NCI-H510A (cell line): ENCODE data around the gene TRAM2.

Experiments used
- DNase-seq: peaks from one replicate; lab custom pipeline; 2025; lab: John Stamatoyannopoulos, UW

TRAM2 gene

DNA sequence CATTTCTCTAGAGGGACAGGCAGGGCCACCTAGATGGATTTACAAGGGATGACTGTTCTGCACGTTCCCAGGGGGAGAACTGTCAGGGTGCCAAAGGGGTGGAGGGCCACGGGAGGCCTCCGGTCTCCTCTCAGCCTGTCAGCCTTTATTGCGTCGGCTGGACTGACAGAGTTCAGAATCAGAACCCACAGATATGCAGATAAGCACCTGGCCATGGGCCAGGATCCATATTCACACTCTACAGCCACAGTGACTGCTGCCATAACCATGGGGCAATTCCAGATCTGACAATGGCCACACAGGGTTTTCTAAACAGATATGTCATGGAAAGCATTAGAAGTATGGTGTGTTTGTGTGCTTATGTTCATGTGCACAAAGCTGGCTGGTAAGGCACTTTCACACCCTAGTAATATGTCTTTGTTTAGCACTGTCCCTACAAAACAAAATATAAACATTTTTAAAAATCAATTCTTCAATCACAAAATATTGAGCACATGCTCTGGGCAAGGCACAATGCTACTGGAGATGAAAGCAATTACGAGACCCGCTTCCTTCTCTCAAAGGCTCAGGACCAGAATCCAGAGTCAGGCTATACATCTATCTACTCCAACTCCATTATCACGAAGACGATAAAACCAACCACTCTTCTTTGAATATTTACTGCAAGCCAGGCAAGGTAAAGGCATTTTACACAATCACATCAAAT, 29.1 kb downstream of the TRAM2 start:
- no peak for DNase-seq

DNA sequence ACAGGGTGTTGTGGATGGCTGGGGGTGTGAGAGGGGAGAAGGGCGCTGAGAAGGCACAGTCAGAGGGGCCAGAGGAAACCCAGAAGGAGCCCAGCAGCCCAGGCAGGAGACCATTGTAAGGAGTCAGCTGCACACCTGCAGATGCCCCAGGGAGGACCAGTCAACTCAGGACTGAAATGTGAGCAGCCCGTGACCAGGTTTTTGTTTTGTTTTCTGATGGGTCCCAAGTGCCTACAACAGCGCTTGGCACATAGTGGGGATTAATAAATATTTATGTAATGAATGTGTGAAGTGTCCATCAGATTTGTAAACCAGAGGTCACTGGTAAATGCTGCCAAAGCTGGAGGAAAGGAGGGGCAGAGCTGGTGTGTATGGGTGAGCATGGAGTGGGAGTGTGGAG, 30.2 kb downstream of the TRAM2 start:
- no peak for DNase-seq

DNA sequence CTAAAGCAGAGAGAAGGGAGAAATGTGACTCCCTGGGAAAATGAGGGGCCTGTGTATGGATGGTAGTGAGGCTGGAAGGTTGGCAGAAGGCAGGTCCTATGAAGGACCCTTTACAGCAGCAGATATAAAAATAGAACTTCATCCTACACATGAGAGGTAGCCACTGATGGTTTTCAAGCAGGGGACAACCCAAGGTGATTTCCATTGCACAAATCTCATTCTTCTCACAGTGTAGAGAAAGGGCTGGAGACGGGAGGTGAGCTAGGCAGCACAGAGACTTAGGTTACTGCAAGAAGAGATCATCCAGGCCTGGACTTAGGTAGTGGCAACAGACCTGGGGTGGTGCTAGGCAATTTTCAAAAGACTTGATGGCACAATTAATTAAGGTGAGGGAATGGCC, 30.7 kb downstream of the TRAM2 start:
- DNase-seq: no peak

DNA sequence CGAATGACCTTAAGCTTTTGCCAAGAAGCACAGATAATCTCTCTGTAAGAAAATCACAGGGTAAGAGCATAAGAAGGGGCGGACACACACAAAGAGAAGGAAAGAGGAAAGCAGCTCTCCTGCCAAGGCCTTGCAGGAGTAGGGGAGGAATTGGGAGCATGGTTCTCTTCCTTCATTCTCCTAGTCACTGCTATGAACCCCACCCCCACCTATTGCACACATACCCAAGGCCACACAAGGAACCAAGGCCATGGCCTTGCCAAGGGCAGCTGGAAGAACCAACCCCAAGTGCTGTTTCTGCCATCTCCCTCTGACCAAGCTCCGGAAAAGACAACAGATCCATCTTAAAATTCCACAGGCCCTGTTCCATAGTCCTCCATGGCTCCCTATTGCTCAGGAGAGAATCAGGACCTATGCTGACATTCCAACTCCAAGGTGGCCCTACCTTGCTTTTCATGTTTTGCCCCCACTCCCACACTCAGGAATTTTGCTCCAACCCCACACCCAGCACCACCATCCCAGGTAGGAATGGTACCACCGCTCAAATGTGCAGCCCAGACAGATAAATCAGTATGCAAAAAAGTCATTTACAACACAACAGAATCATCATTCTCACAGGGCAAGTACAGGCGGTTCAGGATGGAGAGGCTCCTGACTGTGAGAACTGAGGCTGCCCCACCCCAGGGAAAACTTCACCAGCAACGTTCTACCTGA, 31.3 kb downstream of the TRAM2 start:
- no peak for DNase-seq

DNA sequence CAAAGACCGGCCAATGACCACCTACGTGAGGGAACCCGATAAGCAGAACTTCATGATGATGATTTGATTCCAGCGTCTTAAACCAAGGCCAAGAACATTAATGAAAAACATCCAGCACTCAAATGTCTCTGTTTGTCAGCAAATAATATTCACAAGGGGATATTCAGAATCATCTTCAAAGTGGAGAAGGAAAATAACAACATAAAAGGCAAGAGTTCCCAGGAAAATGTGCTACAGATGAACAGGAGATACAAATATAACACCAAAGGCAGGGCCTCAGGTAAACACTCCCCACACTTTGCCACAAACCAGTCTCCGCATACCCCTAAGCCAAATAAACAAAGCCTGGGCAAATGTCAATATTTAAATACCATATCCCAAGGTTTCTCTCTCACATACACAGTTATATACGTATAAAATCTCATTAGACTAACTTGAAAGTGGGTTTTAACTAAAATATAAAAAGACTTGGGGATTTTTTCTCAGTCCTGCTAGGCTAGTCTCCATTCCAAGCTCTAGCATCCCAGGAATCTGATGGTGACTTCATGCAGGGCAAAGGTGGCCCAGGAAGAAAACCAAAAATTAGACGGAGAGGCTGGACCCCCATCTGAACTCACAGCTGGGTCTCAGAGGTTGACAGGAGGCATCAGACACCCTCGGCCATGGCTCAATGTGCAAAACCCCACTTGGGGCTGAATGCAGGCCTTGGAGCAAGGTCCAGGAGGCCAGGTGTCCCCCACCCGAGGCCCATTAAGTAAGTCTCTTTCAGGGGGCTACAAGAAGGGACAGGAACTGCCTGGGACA, 32.1 kb downstream of the TRAM2 start:
- DNase-seq: no peak

DNA sequence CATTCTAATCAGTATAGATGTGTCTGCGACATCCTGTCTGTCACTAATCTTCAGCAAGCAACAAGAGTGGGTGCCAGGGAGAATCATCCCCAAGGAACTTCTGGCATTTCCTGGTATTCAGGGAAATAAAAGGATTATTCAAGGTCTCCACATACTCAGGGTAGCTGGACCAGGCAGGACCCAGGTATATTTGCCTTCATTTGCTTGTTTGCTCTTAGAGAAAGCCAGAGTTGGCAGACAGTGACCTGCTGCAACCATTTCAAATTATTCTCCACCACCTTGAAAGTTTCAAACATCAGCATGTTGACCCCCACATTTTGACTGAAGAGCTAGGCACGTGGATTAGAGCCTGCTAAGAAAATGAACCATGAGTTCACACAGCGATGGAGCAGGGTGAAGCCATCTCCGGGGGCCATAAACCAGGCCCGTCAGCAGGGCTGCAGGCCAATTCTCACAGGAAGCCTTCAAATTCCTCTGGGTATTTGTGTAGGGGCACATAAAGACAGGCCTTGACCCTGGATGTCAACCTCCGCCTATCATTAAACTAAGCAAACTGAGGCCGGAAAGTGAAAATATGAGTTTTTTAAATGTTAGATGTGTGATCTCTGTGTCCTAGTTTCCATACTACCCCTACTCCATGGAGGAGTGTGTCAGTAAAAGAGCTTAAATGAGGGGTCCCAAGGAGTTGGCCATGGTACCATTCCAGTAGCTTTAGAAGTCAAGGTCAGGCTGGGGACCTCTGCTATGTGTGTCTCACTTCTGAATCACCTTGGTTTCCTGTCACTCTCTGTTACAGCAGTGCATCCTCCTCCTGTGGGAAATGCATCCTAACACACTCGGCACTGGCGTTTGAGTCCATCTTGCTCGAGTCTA, 32.9 kb downstream of the TRAM2 start:
- DNase-seq: no peak

DNA sequence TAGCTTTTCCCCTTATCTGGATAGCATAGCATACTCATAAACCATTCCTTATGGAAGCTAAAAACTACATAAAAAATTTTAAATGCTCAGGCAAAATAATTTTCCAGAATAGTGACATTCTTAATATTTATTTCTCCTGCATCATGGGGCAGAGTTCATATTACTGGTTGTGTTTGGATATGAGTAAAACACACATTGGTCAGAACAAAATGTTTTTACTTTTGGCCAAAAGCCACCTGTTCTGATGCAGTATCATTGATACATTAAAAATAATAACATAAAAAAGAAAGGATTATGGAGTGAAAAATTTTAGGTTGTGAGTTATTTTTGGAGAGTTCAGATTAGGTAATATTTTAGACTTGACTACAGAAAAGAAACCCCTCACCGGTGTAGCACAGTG, 33.6 kb downstream of the TRAM2 start:
- DNase-seq: no peak

DNA sequence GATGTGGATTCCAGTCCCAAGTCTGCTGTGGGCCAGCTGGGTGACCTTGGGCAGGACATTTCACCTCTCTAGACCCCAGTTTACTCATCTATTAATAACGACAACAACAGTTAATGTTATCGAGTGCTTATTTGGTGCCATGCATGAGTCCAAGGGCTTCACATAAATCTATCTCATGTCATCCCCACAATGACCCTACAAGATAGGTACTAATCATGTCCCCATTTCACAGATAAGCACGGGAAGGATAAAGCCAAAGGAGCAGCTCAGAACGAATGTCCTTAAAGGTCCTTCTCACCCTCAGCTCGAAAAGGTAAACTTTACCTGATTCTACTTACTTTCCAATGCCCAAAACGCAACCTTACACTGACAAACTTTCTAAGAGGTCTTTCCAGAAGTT, 35.7 kb downstream of the TRAM2 start:
- no peak for DNase-seq

DNA sequence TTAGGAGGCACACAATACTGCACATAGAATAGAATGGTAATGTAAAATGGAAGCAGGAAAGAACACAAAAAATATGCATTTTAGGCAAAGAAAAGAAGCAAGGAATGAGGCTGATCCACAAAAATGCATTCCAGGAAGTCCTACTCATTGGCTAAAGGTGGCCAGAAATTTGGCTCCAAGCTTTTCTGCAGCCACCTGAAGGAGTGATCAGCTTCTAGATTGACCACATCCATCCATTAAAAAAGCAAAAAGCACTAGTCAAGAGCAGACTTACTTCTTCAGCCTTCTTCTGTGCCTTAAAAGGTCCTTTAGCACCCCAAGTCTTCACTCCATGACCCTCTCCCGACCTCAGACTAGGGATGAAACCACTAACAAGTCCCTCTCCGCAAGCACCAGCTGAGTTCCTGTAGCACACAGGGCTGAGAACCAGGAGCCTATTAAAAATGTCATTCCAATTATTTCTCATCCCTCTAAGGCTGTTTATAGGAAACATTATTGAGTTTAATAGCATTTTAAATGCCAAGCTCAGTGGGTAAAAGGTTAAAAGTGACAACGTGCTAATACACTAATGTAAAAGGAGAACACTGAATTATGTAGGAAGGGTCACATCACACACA, 36.5 kb downstream of the TRAM2 start:
- no peak for DNase-seq

DNA sequence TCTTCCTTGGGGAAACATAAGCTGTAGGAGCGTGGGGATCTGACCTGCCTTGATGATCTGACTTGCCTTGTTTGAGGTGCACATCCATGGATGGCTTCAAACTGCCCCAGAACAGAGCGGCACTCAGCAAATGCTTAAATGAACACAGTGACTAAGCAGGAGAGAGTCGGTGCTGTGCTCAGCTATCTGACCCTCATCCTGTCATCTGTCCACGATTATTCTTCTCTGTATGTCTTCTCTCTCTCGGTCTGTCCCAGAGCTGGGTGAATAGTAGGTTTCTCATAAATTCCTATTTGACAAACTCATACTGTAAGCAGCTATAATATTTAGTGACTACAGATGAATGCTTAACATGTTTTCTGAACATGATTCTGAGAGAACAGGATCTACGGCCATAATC, 37.3 kb downstream of the TRAM2 start:
- DNase-seq: no peak

DNA sequence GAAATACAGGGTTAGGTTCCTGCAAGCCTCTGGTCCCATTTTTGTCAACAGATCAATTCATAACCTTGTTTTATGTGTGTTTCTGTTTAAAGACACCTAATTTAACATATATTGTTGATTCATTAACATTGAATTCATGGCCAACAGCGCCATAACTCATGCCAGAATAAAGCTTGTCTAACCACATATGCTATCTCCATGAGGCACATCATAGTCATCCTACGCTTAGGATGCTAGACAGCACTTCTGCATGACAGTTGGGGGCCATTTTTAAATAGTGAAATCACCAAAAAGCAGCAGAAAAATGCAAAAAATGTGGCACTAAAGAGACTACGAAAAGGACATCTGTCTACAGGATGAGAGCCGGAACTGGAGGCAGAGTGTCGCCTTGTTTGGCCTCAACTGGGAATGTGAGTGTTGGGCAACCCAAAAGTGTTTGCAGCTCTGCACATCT, 37.9 kb downstream of the TRAM2 start:
- DNase-seq: no peak

DNA sequence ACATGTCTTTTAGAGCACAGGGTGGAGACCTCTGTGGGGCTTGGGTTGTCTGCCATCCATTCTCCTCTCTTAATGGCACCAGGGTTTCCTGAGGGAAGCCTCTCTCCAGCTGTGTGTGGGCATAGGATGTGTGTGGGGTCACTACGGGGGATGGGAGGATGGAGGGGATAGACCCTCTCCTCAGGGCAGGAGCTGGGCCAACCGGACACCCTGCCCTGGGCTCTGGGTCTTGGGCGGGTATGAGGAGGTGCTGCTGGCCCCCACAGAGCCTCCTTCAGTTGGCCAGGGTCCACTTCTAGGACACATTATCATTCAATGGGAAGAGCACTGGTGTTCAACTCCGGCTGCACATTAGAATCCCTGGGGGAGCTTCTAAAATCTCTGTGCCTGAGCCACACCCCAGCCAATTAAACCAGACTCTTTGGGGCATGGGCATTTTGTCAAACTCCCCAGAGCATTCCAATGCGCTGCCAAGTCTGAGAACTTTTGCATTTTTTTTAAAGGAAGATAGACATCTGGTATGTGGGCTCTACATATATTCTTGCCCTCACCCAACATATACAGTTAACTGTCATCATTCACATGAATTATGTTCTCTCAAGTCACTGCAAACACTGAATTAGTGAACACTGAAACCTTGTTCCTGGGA, 38.5 kb downstream of the TRAM2 start:
- DNase-seq: no peak

DNA sequence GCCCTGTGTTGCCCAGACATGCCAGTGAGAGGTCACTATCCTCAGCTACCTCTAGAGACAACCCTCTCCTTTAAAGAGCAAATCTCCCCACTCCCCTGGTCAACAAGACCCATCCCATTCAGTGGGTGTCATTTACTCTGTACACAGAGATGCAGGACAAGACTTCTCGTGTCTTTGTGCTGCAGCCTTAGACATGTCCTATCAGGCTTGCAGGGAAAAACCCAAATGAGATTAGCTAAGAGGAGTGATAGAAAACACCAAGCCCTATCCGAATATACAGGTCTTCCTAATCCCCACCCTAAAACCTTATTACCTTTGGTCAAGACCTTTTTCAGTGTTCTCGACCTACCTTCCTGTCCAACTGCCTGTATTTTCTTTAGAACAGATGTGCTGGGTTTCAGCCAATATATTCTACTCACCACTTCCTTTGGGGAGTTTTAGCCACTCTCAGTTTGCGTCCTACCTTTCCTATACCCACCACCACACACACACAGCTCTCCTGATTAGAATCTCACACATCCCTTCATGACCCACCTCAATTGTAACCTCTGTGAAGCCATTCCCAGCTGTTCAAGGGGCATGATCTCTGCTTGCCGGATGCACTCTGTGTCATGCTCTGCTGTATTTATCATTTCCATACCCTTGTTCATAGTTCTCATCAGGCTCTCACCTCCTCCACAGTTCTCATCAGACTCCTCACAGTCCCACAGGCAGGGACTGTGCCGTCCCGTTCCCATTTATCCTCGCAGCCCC, 39.7 kb downstream of the TRAM2 start:
- DNase-seq: no peak

DNA sequence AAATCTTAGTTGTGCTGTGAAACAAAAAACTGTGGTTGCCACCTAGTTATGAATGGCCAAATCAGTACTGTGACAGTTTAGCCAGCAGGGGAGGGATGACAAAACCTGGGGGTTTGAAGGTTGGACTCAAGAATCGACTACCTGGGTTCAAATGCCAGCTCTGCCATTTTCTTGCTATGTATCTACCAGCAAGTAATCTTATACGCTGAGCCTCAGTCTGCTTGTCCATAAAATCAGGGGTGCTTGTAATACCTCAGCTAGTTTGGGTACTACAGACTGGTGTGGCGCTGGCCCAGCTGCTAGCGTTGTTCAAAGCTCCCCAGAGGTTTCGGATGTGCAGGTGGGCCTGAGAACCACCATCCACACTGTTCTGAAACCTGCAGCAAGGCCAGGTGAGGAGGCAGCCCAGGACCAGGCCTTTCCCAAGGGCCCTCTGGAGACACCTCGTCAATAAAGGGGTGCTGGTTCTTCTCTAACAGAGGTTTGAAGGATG, 40.4 kb downstream of the TRAM2 start:
- no peak for DNase-seq

DNA sequence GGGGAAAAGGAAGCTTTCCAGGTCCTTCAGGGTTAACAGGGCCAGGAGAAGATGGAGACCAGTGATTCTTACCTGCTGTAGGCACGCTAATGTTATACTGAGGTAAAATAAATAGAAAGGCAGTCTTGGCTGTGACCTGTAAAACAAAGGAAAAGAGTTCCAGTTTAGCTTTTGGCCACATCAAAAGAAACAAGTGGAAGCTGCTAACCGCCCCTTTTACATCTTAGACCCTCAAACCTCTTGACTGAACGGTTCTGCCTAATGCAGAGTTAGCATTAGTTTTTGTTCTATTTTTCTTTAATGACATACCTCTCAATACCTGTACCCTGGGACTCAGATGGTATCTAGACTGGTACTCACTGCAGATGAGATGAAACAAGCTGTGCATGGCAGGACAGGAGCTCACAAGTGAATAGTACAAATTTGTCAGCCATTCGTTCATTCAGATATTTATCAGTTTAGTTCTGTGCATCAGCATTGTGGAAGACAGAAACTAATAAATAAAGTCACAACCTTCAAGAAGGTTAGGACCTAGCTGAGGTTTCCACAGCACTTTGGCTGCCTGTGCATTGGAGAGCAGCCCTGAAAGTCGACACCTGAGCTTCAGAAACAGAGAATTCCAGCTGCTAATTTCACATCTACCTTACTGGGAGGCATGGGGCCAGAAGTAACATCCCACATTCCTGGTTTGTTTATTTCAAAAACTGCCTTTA, 41.0 kb downstream of the TRAM2 start:
- no peak for DNase-seq

DNA sequence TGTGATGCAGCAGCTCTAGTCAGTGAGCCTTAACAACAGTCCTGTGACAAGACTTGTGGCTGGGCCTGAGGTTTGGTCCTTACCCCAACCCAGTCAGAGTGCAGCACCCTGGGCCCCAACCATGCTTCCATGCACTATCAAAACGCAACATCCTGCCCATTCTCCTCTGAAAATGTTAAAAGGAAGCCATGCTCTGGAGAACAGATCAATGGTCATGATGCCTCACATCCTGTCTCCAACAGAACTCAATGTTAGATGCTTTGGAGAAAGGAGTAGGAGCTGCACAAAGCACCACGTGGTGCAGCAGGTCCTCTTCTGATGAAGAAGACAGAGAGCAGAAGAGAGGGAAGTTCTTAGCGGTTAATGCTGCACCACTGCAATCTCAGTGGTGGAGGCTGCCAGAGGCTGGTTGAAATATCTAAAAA, 41.9 kb downstream of the TRAM2 start:
- DNase-seq: no peak

DNA sequence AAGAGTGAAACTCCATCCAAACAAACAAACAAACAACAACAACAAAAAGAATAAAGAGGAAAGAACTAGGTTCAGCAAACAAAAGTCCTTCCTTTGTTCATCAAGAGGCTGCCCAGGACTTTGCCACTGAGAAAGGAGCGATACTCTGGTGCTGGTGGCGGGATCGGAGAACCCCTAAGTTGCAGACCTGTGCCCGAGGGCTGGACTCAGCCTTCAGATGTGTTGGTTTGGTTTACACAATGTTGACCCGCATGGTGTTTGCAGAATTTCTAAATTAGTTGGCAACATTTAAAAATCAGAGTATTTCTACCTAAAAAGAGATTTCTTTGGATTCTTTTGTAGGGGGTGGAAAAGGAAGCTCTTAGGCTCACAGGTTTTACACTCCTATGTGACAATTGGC, 42.5 kb downstream of the TRAM2 start:
- DNase-seq: no peak

DNA sequence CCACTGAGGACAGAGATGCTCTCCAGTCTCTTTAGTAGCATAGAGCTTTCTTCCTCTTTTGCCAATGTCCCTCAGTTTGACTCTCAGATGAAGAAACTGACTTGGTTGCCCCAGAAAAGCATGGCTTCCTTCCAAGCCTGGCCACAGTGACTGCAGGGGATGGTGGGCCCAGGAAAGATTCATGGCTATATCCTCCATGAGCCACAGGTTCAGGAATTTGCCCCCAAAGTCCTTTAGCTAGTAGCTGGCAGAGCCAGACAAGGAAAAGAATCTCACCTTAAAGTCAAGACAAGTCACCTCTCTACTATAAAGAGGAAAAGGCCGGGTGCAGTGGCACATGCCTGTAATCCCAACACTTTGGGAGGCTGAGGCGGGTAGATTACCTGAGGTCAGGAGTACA, 43.4 kb downstream of the TRAM2 start:
- no peak for DNase-seq

DNA sequence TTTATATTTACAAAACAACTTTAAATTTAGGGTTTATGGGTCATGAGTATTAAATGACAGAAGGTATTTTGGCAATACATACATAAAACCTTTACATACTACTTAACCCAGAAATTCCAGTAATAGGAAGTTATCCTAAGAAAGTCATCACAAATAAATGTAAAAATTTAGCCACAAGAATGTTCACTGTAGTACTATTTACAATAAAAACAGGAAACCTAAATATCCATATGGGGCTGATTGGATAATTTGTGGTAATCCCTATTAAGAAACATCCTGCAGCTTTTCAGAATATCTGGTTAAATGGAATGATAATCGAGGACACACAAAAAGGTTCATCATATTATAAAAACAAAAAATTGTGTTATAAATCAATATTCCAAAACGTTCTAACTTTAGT, 44.4 kb downstream of the TRAM2 start:
- DNase-seq: no peak
